HEK293T (cell line): ENCODE results near the gene TMEM131L.

Source experiments
- FOXM1 ChIP-seq: fragments of 450-650 bp; IDR thresholded peaks from 2 replicates; pipeline ENCODE4 v1.6.1; 2017; ENCODE audit warnings: mild to moderate bottlenecking, borderline replicate concordance
- SP1 ChIP-seq: fragments of 450-650 bp; IDR thresholded peaks from 2 replicates; pipeline ENCODE4 v1.6.1; 2017
- SUZ12 ChIP-seq: fragments of 450-650 bp; IDR thresholded peaks from 2 replicates; pipeline ENCODE4 v1.6.1; 2016; ENCODE audit warnings: mild to moderate bottlenecking
- TARDBP ChIP-seq: fragments of 450-650 bp; IDR thresholded peaks from 2 replicates; pipeline ENCODE4 v1.6.1; 2016
- ZNF384 ChIP-seq: fragments of 450-650 bp; IDR thresholded peaks from 2 replicates; pipeline ENCODE4 v1.6.1; 2016

GRCh38 chr4:153512952-153513500 is 46.9 kb downstream of the TMEM131L start:
- TF ChIP-seq TARDBP (no peak), SP1 (no peak), ZNF384 (no peak), SUZ12 (no peak), FOXM1 (no peak)
